ENCODE results near the gene TTYH2. TPM values are rescaled to one million over a fixed set of nuclear protein-coding genes. Genes with fewer than 3 reads are reported as not detected.

TTYH2 gene
- total and polyA plus RNA-seq, 10 of the 15 experiments (the other 5 are each of a cell fraction or from before 2014, with no cell fraction given) = 0.26 to 25.2 (median 6.6) TPM

DNA sequence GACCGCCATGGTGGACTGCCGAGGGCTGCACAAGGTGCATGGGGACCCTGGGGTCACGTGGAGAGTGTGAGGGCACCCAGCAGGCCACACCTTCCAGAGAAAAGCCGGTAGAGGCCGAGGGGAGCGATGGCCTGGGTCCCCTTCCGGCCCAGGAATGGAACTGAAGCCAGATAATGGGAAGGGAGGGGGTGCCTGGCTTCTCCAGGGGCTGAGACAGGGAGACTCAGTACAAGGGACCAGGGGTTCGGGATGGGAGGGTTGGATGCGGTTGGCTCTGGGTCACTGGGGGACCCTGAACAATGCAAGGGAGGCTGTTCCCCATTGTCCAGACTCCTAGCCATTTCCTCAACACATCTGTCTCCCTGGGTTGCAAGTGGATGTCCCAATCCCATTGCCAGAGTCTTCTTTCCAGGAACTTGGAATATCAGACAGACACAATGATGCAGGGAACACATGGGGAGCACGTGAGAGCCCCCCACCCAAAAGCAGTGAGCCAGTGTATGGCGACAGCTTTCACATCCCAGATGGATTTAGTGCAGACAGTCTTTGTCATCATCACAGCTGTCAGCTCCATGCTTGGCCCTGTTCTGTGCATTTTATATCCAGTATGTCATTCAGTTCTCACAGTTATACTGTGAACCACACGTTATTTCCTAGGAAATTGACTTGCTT lies 37.1 kb downstream of the TTYH2 start:
- Histone ChIP-seq H4K20me1 (ENCODE audit: control insufficient read depth, insufficient read depth) (no peaks in the 10 kb centered on the region), H2AFZ (ENCODE audit: control insufficient read depth, low read depth, low read length) (no peak overlapping the region), H3K4me2 (ENCODE audit: control insufficient read depth, insufficient read depth) (no peak overlapping the region), H3K79me2 (ENCODE audit: control insufficient read depth, insufficient read depth, low read length) (no peaks in the 10 kb centered on the region), H3K36me3 (ENCODE audit: control insufficient read depth in 2 of 2, insufficient read depth in 2 of 2, low read length in 1 of 2) (peaks cover 0 to 7% of the 10 kb centered on the region in 2 experiments; a peak in 2 of 4 replicates), H3K4me3 (no peak overlapping the region), H3K27me3 (replicated peaks in 1 of 2; ENCODE audit: control insufficient read depth in 2 of 2, insufficient read depth in 2 of 2, low read length in 1 of 2) (no peaks in the 10 kb centered on the region), H3K27ac (ENCODE audit: control insufficient read depth, insufficient read depth) (no peak overlapping the region), H3K4me1 (ENCODE audit: control insufficient read depth, insufficient read depth, low read length) (no peaks in the 10 kb centered on the region), H3K9ac (ENCODE audit: control insufficient read depth, insufficient read depth, low read length) (no peak overlapping the region), H3K9me3 (replicated peaks; ENCODE audit: control insufficient read depth, insufficient read depth, low read length) (no peaks in the 10 kb centered on the region; the same call in 2 of the 3 replicates)
- ChIA-PET CTCF (no interaction called here), SMC1A (ENCODE audit: uncharacterized antibody, unreplicated experiment) (interaction anchor here (0.7 kb wide), 1 partner anchor 539 kb away, joined by 3 read pairs; no protein-coding TSS in a partner anchor), POLR2A (no interaction called here), RAD21 (ENCODE audit: unreplicated experiment) (no interaction called here)
- BruUV-seq (replicated peaks) = no TSS peak
- intact Hi-C loops (cut with micrococcal nuclease; ENCODE audit: unreplicated experiment) (no loop called here), in situ Hi-C loops (cut with MboI) (no loop called here)
- ATAC-seq (no peak), DNase-seq (ENCODE audit: low read depth, low spot score) (no peak), FAIRE-seq (no peak)
- TF ChIP-seq FOXK2 (IDR thresholded peaks at IDR 0.05) (no peak), WRNIP1 (IDR thresholded peaks at IDR 0.05; ENCODE audit: borderline replicate concordance, low read depth, low read length) (no peak), SRF (IDR thresholded peaks at IDR 0.05; ENCODE audit: low read depth in 2 of 2, low read length in 2 of 2) (no peak), YY1 (IDR thresholded peaks at IDR 0.05; ENCODE audit: low read depth, low read length) (no peak), RUNX3 (IDR thresholded peaks at IDR 0.05; ENCODE audit: low read length) (no peak), ZNF384 (IDR thresholded peaks at IDR 0.05; ENCODE audit: borderline replicate concordance, low read depth, low read length) (no peak)
- TF ChIP-seq, protein P1, sequence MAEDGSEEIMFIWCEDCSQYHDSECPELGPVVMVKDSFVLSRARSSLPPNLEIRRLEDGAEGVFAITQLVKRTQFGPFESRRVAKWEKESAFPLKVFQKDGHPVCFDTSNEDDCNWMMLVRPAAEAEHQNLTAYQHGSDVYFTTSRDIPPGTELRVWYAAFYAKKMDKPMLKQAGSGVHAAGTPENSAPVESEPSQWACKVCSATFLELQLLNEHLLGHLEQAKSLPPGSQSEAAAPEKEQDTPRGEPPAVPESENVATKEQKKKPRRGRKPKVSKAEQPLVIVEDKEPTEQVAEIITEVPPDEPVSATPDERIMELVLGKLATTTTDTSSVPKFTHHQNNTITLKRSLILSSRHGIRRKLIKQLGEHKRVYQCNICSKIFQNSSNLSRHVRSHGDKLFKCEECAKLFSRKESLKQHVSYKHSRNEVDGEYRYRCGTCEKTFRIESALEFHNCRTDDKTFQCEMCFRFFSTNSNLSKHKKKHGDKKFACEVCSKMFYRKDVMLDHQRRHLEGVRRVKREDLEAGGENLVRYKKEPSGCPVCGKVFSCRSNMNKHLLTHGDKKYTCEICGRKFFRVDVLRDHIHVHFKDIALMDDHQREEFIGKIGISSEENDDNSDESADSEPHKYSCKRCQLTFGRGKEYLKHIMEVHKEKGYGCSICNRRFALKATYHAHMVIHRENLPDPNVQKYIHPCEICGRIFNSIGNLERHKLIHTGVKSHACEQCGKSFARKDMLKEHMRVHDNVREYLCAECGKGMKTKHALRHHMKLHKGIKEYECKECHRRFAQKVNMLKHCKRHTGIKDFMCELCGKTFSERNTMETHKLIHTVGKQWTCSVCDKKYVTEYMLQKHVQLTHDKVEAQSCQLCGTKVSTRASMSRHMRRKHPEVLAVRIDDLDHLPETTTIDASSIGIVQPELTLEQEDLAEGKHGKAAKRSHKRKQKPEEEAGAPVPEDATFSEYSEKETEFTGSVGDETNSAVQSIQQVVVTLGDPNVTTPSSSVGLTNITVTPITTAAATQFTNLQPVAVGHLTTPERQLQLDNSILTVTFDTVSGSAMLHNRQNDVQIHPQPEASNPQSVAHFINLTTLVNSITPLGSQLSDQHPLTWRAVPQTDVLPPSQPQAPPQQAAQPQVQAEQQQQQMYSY (CRISPR knock-in tag; IDR thresholded peaks at IDR 0.05) = no peak
- TF ChIP-seq, protein P2, sequence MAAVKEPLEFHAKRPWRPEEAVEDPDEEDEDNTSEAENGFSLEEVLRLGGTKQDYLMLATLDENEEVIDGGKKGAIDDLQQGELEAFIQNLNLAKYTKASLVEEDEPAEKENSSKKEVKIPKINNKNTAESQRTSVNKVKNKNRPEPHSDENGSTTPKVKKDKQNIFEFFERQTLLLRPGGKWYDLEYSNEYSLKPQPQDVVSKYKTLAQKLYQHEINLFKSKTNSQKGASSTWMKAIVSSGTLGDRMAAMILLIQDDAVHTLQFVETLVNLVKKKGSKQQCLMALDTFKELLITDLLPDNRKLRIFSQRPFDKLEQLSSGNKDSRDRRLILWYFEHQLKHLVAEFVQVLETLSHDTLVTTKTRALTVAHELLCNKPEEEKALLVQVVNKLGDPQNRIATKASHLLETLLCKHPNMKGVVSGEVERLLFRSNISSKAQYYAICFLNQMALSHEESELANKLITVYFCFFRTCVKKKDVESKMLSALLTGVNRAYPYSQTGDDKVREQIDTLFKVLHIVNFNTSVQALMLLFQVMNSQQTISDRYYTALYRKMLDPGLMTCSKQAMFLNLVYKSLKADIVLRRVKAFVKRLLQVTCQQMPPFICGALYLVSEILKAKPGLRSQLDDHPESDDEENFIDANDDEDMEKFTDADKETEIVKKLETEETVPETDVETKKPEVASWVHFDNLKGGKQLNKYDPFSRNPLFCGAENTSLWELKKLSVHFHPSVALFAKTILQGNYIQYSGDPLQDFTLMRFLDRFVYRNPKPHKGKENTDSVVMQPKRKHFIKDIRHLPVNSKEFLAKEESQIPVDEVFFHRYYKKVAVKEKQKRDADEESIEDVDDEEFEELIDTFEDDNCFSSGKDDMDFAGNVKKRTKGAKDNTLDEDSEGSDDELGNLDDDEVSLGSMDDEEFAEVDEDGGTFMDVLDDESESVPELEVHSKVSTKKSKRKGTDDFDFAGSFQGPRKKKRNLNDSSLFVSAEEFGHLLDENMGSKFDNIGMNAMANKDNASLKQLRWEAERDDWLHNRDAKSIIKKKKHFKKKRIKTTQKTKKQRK (IDR thresholded peaks at IDR 0.05; ENCODE audit: low read depth, low read length) = no peak
- TF ChIP-seq, protein P3, sequence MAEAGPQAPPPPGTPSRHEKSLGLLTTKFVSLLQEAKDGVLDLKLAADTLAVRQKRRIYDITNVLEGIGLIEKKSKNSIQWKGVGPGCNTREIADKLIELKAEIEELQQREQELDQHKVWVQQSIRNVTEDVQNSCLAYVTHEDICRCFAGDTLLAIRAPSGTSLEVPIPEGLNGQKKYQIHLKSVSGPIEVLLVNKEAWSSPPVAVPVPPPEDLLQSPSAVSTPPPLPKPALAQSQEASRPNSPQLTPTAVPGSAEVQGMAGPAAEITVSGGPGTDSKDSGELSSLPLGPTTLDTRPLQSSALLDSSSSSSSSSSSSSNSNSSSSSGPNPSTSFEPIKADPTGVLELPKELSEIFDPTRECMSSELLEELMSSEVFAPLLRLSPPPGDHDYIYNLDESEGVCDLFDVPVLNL (IDR thresholded peaks at IDR 0.05; ENCODE audit: low read depth, low read length) = no peak
- 43% methylated on average over 12 of the region's 12 CpGs for WGBS (ENCODE audit: insufficient coverage, insufficient replicate concordance, low lambda C conversion rate, missing lambda C conversion rate)

Measured in GM12878 (cell line).